Measurements from ENCODE around the gene MYOT.

Gene MYOT

GRCh38 chr5:137901011-137901817 lies 33.6 kb downstream of the MYOT start:
- no peak for DNase-seq (ENCODE audit: low read depth in 3 of 3)

DNA sequence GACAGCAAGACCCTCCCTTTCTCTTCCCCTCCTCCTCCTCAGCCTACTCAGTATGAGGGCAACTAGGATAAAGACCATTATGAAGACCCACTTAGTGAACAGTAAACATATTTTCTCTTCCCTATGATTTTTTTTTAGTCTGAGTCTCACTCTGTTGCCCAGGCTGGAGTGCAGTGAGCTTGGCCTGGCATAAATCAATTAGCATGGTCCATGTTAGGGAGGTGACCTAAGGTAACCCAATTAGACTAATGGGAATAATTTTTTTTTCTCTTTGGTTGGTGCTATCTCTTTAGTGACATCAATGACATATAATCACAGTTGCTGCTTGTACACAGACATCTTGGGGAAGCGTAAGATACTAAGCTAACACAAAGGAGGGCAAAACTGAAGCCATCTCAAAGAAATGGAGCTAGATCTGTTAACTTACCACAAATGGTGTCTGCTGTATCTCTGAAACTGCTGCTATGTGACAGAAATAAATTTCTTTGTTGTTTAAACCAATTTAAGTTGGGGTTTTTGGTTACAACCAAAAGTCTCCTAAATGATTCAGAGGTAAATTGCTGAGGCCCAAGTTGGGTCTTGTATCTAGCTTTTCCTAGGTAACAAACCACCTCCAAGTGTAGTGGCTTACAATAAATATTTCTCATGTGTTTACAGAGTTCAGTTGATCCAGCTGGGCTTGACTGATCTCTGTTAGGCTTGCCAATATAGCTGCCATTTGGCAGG lies 34.9 kb downstream of the MYOT start:
- no peak for DNase-seq (ENCODE audit: low read depth in 3 of 3)

- DNase-seq (ENCODE audit: low read depth in 3 of 3) = no peak
Measured at GRCh38 chr5:137914758-137915157, 47.1 kb downstream of the MYOT start.

DNA sequence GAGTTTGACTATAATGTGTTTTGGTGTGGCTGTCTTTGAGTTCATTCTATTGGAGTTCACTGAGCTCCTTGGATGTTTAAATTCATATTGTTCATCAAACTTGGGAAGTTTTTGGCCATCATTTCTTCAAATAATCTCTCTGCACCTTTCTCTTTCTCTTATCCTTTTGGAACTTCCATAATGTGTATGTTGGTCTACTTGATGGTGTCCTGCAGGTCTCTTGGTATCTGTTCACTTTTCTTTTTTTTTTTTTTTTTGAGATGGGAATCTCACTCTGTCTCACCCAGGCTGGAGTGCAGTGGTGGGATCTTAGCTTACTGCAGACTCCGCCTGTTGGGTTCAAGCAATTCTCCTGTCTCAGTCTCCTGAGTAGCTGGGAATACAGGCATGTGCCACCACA lies 49.3 kb downstream of the MYOT start:
- DNase-seq (ENCODE audit: low read depth in 3 of 3) = no peak

GRCh38 chr5:137921931-137922330 lies 54.3 kb downstream of the MYOT start:
- no peak for DNase-seq (ENCODE audit: low read depth in 3 of 3)

DNA sequence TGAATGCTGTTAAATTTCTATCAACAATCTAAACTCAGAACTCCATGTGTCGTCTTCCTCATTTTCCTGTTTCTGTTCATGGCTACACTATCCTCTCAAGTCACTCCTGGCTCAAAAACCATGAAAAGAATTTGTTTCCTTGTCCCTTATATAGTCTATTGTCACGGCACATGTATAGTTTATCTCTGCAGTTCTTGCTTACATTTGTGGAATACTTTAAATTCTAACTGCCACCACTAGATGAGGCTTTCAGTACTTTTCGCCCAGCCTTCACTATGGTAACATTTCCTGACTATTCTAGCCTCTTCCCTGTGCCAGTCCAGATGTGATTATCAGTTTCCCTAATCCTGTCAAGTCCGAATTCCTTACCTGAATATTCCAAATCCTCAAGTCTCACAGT lies 56.2 kb downstream of the MYOT start:
- DNase-seq (ENCODE audit: low read depth in 3 of 3) = no peak

DNA sequence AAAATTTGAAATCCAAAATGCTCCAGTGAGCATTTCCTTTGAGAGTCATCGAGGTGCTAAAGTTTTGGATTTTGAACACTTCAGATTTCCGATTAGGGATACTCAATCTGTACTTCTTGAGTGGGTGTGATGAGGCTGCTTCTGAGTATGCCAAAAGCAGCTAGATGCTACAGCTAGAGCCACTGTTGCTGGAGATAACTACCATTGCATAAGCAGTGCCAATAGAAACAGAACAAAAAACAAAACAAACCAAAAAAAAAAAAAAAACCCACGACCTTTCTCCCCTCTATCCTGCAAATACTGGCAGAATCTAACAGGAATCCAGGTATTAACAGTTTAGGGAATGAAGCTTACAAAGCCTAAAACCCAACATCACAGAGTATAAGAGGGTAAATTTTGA lies 65.1 kb downstream of the MYOT start:
- no peak for DNase-seq (ENCODE audit: low read depth in 3 of 3)

GRCh38 chr5:137933491-137933911 lies 65.8 kb downstream of the MYOT start:
- DNase-seq (ENCODE audit: low read depth in 3 of 3) = no peak

- DNase-seq (ENCODE audit: low read depth in 3 of 3) = no peak
Measured at GRCh38 chr5:137935190-137935589, 67.5 kb downstream of the MYOT start.

GRCh38 chr5:137935694-137936093 lies 68.0 kb downstream of the MYOT start:
- no peak for DNase-seq (ENCODE audit: low read depth in 3 of 3)
